Stimulated activated CD8-positive, alpha-beta memory T cell treated with anti-CD3 and anti-CD28 coated beads, Interleukin-4, amount 100 ng/mL, for 4 hours (primary cell): ENCODE results near the gene IPO13.

Experiments
- DNase-seq, 2 donors: peaks; one replicate each; pipeline ENCODE4 v3.0.0-alpha.2; 2020; ENCODE audit warnings: low read depth in 2 of 2, low spot score in 1 of 2

IPO13 gene

DNA sequence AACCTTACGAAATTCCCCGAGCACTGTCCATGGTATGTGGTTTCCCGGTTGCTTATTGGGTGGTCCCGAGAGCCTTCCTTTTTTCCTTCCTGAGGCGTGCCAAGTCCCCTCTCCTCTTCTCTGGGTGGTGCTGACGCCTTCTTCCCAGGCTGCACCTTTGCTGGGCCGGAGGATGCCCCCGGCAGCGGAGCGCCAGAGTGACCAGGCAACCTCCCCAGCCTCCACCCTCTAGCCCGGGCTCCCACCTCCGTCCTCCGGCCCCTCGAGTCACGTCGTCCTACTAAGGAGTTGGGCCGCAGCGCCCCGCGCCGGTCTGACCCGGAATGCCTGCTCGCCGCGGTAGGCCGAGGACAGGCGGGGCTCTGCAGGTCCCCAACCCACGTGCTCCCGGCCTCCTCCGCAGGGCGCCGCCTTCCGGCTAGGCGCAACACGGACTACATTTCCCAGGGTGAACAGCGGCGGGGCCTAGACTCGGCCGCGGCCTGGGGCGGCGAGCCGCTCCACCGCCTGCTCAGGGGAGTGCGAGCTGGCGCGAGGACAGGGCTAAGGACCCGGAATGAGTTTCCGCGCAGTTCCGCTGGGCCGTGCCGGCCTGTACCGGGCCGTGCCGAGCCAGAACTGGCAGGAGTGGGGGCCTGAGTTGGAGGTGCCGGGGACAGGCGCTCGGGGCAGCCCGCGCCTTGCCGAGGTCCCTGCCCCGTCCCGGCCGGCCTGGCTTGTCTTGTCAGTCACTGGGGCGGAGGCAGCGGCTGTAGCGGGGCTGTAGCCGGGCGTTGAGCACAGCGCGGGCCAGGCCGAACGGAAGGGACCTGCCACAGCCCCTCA lies at the start of gene IPO13:
Gene IPO13 (plus strand): TSS at position 715 of the 825 bp plus-strand sequence. CDS start 651 bp downstream, outside the sequence.
- DNase-seq: peak; percentile 81 to 89

DNA sequence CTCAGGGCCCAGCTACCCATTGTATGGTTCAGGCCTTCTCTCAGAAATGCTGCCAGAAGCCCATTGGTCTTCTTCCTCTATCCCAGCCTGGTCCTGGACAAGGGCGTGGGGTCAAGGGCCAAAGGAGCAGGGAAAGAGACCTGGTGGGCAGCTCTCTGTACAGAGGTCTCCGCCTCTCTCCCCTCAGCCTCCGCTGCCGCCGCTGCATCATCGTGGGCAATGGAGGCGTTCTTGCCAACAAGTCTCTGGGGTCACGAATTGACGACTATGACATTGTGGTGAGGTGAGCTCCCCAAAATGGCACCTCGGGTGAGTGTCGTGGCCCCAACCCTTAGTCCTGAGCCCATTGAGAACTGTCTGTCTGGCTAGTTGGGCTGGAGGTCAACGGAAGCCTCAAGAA lies 47.8 kb upstream of the IPO13 start:
- DNase-seq: no peak

DNA sequence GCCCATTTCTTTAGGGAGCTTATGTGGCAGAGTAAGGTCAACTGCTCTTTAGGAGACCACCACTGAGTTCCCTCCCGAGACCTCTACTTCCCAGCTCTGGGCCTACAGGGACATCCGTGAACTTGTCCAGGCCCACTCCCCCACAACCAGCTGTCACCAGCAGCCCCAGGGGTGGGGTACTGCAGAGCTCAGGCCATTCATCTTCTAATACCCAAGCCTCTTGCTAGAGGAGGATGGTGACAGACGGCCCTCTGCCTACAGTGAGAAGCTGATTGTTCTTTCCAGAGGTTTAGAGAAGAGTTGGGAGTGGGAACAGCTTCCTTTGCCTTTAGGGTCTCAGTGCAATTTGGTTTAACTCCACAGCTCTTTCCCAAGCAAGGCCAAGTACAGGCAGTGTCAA lies 46.4 kb upstream of the IPO13 start:
- no peak for DNase-seq

DNA sequence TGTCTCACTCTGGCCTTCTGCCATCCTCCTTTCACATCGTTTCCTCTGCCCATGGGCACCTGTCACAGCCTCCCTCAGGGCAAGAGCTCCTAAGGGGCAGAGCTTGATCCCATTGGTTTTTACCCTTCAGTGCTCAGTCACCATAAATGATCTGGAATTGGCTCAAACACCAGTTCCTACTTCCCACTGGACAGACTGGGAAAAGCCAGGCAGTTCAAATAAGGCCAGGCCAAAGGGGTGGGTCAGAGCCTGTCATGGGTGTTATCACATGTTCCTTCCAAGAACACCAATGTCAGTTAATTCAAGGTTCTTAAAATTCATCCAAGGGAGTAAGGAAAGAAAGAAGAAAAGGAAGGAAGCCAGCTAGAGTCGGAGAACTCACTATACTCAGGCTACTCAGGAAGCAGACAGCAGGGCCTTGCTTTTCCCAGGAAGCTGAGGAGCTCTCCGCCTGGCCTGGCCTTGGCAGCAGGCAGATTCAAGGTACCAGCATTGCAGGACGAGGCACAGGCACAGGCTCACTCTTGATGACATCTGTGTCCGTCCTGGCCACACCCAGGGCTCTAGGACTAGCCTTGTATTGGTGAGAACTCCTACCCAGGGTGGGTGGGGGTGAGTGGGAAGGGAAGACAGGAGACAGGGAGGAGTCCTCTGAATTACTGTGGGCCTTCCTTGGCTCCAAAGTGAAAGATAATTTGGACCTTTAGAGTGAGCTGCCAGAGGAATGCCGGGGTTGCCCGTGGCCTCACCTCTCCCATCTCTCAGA lies 45.4 kb upstream of the IPO13 start:
- DNase-seq: no peak

- no peak for DNase-seq
Measured at GRCh38 chr1:43902058-43902831, 44.5 kb upstream of the IPO13 start.

- no peak for DNase-seq
Measured at GRCh38 chr1:43904660-43905551, 41.8 kb upstream of the IPO13 start.

- no peak for DNase-seq
Measured at GRCh38 chr1:43908226-43908625, 38.5 kb upstream of the IPO13 start.

- DNase-seq: no peak
Measured at GRCh38 chr1:43908858-43909257, 37.9 kb upstream of the IPO13 start.

DNA sequence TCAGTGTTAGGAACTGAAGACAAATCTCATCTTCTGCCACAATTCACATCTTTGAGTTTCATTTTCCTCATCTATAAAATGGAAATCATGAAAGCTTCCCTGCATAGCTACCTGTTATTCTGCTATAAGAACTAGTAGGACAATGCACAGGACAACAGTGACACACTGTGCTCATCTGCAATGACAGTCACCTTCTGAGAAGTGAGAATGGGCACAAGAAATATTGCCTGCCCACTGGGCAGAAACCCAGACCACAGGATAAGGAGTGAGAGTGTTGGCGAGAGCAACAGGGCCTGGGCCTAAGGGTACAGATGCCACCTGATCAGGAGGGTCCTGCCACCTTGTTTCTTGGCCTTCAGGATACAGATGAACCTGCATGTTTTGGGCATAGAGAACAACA lies 36.4 kb upstream of the IPO13 start:
- no peak for DNase-seq

DNA sequence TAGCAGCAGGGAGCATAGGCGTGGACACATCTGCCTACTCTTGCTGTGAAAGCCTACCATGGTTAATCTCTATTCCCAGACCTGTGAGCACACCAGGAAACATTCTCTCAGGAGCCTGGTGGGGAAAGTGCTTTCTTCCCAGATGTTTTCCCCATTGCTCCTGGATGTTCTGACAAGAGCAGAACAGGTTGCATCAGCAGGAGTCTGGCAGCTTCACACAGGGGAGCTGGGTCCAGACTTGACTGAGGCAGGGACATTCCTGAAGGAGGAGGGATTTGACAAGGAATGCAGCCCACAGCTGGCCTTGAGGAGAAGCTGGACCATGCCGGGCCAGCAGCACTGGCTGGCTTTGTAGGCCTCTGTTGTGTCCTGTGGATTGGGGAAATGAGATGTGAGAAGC lies 34.1 kb upstream of the IPO13 start:
- no peak for DNase-seq

GRCh38 chr1:43913051-43913501 lies 33.7 kb upstream of the IPO13 start:
- DNase-seq: no peak

GRCh38 chr1:43913666-43914360 lies 32.9 kb upstream of the IPO13 start:
- DNase-seq: no peak

DNA sequence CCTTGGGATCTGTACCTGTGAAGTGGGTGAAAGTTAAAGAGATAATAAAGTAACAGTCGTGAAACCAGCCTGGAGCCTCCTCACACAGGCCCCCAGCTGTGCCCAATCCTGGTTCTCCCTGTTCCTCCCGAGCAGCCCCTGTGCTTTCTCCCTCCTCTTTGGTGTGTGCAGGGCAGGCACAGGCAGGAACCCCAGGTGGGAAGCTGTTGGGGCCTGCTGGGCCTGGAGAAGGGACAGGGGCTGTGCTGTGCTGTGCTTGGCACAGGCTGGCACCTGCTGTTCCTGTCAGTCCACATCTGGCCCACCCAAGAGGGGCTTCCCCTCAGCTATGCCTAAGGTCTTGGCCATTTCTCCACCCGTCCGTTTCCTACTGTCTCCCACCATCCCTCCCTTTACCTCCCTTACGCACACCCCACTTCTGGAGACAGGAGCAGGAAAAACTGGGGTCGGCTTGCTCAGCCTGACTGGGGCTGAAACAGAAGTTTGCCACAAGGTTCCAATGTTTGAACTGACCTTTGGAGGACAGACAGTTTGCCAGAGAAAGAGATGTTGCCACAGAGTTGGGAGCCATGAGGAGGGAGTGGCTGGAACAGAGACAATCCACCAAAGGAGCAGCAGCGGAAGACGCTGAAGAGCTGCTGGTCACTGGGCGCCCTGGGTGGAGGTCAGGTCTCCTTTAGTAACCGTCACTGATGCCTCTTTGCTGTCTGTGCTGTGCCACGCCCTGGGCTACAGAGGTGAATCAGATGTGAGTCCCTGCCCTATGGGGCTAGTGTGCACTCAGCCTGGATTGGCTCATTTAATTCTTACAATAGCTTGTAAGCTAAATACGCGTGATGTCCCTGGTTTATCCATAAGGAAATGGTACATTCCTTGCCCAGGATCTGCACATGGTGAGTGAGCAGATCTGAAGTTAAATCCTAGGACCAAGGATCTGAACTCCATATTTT lies 31.9 kb upstream of the IPO13 start:
- DNase-seq: no peak

DNA sequence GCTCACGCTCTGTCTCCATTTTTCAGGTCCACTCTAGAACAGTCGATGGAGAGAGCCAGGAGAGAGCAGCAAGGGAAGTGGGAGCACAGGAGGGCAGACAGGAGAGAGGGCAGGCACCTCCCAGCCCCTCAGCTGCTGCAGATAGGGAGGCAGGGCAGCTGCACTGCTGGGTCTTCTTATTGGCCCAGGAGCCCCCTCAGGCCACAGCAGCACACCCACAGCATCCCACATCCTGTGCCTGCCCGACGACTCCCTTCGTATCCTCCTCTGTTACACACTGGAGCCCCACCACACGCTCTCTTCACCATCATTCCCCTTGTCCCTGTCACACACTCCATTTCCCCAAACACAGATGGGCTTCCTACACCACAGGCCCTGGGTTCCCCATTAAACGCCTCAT lies 26.8 kb upstream of the IPO13 start:
- DNase-seq: no peak

DNA sequence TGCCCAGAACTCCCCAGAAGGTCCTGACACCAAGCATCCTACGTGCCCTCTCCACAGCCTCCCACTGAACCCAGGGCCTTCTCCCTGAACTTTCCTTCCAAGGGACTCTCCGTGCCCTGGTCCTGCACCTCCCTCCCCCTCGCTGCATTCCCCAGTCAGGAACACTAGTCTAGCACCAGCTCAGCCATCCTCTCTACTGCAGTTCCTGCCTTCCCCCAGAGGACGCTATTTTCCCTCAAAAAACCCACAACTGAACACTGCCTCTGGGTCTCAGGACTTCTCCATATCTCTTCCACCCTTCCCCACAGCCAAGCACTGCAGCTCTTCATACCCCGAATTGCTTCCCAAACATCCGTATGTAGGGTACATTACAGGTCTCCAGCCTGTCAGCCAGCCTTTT lies 25.7 kb upstream of the IPO13 start:
- DNase-seq: no peak

DNA sequence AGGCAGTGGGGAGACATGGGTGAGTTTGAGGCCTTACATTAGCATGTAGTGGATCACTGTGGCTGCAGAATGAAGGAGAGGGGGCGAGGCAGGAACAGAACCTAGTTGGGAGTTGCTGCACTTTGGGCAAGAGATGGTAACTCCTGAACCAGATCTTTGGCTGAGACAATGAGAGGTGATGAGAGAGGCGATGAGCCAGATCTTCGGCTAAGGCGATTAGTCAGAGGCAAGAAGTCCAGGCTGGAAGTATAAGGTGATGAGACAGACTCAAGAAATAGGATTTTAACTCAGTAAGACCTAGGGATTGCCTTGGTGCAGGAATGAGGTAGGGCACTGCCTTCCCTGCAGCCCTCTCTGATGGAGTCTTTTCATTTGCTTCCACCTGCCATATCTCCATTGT lies 22.2 kb upstream of the IPO13 start:
- no peak for DNase-seq

DNA sequence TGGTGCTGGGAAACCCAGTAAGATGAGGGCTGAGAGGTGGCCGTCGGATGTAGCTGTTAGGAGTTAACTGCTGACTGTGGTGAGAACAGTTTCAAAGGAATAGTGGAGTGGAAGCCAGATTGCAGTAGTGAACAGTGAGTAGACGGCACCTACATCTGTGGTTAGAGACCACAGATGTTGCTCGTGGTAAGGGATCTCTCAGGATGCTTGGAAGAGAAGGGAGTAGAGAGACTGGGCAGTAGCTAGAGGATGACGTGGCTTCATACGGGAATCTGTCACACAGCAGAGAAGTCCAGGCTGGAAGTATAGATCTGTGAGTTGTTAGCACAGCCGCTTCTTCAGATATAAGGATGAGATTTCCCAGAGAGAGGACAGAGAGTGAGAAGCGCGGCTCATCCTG lies 20.9 kb upstream of the IPO13 start:
- DNase-seq: no peak

- no peak for DNase-seq
Measured at GRCh38 chr1:43930168-43930948, 16.4 kb upstream of the IPO13 start.
